ENCODE data around the gene MUL1.
A peak's percentile ranks its signal among the peaks of the same experiment; 100 is the strongest.

MUL1 gene

DNA sequence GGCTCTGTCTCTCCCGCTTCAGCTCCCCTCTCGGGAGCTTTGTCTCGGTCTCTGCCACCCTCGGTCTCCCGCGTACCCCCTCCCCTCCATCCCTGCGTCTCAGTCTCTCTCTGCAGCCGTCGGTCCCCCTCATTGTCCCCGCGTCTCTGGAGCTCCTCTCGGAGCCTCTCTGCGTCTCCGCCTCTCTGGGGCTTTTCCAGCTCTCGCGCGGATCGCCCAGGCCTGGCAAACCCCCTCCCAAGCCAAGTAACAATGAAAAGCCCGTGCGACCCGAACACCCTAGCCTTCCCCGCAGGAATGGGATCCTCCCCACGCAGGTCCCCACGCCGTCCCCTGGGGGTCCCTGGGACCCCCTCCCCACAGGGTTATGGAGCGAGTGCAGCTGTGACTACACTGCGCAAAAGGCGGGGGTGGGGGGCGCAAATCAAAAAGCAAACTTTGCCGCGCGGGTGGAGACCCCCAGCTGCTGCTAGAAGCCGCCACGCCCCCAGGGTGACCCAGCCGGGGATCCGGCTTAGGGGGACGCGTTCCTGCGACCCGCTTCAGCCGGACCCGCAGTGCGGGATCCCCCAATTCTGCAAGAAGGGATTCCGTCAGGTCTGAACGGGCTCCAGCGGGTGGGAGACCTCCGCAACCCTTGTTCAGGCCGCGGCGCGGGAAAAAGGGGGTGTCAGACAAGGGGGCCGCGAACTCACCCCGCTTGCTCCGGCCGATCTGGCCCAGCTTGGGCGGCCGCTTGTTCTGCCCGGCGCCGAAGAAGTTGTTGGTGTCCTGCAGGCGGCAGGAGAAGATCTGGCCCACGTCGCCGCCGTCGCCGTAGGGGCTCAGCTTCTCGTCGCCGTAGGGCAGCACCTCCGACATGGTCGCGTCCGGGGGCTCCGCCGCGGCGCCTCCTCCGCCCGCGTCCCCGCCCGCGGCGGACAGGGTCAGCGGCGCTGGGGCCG, 23.2 kb downstream of the MUL1 start:
- DNase-seq: no peak

DNA sequence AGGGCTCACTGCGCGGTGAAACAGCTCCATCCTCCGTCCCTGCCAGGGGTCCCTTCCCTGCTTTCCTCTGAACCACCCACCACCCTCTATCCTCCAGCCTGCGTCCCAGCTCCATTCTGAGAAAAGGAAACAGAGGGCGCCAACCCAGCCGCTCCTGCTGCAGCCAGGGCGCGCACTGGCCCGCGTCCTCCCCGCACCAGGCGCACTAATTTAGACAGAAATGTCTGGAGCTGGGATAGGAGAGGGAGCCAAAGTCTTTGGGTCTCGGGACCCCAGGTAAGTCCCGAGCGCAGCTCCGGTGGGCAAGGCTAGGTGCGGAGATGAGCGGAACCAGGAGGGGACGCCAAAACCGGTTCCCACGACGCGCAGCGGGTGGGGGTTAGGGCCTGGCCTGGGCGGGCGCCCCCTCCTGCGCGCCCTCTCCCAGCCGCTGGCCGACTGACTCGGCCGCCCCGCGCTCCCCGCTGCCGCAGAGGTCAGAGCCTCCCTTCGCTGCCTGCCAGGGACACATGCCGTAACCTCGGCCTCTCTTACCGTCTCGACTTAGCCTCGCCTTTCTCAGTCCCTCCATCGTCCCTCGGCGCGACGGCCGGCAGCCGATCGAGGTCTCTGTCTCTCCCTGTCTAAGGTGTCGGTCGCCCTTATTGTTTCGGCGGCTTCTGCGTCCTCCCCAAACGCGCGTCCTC, 24.0 kb downstream of the MUL1 start:
- peak; percentile 60 for DNase-seq

DNA sequence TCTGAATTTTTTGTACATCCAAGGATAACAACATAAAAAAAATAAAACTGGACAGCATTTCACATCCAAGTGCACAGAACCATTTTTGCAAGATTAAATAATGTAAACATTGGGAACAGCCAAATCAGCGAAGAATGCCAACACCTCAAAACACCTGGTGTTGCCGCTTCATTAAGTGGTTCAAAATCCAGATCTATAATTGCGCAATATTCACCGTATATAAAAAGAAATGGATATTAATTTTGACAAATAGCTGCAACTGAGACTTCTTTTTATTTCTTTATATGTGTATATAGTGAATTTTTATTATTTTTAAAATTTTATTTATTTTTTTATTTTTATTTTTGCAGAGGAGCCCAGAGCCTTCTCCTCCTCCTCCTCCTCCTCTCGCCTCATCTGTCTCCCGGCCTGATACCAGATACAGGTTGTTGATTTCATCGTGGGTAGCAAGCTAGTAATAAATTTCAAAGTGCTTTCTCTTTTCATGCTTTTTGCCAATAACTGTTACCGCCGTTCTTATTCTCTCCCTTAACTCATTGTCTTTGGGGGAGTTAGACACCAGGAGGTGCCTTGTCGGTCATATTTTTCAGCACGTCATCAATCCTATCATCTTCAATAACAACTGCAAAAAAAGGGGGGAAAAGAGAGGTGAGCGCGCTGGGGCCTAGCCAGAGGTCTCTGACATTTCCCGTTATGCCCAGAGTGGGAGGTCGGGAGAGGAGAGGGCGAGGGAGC, 24.7 kb downstream of the MUL1 start:
- no peak for DNase-seq

DNA sequence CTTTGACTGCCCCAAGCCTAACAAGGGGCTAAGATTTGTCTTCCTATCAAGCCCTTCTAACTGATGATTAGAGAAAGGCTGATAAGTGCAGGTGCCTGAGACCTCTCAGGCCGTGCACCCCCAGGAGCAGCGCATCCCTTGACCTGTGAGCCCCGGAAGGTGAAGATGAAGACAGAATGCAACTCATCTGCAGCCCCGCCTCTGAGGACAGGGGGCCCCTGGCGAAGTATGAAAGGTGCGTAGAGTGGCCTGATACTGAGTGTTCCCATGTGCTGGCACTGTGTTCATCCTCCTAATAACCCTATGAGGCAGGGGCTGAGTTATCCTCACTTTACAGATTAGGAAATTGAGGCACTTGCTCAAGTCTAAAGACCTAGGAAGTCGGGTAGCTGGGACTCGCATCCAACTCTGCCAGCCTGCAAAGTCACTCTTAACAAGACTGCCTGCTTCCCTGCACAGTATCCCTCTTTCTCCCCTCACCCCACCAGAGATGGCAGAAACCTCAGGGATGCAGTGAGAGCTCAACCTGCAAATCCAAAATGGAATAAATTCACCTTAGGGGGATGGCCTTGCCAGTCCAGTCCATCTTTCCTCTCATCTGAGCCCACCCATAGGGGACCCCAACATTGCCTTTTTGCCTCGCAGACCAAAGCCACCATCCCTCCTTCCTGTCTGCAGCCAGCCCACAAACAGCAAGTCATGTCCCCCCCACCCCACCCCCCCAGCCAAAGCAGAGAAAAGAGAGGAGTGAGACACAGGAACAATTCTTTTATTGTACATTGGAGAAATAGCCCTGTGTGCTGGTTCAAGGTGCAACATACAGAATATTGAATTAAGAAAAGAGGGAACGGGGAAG, 26.1 kb downstream of the MUL1 start:
- DNase-seq: no peak

DNA sequence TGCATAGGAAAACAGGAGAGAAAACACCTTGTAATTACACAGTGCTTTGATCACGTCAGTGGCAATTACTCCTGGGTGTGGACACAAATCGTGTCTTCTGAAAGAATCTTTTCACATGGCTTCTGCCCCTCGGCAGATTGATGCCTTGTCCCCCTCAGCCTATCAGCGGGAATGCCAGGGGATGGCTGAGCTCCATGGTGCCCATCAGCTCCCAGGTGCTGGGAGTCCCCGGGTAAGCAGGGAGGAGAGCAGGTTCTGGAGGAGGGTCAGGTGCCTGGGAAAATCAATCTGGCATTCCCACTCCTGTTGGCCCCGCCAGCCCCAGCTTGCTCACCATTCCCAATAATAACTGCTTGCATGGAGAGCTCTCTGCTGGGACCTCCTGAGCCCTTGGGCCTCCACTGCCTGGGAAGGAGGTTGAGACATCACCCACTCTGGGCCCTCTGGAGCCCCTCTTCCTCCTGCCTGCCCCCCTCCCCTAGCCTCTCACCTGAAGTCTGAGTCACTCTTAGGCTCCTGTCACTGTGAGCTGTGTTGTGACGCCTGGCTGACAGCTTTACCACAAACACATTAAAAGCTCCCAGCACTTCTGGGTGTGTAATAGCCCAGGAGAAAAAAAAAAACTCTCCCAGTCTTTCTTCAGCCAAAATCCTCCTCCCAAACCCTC, 26.9 kb downstream of the MUL1 start:
- DNase-seq: no peak

DNA sequence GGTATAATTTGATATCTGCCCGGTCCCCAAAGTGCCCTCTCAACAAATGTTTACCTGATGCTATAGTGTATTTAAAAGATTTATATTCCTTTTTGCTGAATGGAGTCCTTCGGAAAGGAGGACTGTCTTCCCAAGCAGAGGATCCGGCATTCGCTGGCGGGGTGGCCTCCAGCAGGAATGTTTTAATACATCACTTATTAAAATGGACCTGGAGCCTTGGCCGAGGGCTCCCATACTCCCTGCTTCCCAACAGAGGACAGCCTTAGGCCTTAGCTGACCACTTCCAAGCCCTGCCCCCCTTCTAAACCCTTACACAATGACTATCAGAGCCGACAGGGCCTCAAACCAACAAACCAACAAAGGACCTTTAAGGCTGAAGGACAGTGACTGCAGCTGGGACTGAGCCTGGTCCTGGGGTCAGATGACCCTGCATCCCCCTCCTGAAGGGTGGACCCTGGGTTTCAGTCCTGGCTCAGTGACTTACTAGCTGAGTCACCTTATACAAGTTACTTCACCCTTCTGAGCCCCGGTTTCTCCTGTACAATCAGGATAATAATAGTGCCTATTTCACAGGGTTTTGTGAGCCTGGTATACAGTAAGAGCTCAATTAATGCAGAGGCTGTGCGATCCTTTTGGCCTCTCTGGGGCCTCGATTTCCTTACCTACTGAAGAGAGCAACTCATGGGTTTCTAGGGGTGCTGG, 27.6 kb downstream of the MUL1 start:
- DNase-seq: no peak

DNA sequence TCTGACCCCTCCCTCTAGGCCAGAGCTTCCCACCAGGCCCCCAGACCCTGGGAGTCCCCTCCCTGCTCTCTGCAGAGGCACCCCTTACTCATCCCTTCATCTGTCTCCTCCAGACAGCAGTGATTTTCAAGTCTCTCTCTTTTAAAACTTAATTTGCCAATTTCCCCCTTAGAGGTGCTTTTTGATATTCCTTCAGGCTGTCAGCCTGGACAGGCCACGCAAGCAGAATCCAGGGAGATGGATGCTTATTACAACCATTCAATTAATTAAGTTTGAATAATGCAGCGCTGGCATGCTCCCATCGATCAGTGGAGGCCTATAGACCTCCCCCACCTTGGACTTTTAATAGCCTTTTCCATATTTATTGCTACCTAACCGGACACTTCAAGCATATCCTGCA, 28.1 kb downstream of the MUL1 start:
- DNase-seq: no peak

DNA sequence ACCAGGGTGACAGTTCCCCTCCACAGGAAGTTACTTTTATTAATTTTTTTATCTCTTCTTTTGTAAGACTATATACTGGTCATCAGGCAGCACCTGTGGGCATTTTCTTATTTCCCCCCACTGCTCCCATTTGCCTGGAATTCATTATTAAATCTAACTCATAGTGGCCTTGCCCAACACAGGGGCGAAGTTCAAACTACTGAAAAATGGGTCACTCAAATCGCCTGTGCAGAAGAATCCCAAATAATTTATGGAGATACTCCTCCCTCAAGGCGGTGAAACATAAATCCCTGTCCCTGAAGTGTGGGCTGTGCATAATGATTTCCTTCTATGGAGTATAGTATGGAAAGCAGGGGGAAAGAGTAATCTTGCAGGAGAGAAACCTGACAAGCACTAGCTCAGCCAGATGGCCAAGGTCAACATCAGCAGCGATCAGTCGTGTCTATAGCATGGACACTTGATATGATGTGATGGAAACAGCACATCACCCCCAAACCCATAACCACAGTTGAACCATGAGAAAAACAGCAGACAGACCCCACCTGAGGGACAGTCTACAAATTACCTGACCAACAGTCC, 29.8 kb downstream of the MUL1 start:
- no peak for DNase-seq

DNA sequence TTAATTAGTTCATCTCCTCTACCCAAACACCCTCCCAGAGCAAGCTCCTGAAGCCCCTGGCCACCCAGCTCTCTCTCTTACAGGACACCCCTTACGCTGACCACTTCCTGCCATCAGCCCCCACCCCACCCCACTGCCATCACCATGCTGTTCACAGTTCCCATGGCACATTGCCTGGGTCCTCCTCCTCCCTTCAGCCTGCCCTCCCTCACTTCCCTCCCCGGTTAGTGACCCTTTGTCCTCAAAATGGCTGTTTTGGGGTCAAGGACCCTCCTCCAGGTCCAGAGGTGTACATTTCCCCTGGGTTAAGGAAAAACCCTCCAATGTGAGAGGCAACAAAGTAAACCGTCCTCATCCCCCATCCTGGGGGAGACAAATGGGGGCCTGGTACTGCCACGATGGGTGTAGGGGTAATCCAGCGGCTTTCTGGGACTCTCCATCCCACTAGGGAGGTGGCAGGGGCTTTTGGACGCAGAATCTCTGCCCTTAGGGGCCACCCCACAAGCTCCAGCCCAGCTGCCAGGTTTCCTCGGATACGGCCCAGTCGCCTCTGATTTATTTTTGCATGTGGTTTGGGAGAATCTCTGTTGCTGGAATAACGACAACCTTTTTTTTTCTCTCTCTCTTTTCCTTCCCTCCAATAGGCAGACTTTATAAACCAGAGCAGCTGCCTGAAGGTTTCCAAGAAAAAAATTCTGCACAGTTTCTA, 30.4 kb downstream of the MUL1 start:
- DNase-seq: no peak

DNA sequence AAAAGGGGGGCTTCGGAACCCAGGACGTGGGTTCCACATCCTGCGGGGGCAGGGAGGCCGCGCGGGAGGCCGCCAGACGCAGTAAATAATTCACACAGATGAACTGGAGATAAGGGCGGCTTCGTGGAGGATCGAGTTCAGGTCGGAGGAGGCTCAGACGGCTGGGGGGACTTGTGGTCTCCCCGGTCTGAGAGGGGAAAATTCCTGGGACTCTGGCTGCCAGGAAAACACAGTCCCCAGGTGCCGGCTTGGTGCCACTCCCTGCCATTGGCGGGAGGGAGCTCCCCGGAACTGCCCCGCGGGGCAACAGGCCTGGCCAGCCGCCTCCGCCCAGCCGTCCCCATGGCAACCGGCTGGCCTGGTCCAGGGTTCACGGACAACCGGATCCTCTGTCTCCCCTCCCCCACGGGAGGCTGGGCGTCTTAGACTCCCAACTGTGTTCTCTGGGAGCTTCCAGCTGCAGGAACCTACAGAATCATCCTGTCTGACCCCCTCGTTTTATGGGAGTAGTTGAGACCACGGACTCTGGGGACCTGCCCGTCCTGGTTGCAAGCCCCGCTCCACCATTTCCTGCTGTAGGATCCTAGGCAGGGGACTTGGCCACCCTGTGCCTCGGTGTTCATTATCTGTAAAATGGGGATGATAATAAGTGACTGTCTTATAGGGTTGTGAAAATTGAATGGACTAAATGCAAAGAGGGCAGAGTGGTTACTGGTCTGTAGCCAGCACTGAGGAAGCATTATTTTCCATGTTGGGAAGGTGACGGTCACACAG, 31.5 kb downstream of the MUL1 start:
- no peak for DNase-seq

DNA sequence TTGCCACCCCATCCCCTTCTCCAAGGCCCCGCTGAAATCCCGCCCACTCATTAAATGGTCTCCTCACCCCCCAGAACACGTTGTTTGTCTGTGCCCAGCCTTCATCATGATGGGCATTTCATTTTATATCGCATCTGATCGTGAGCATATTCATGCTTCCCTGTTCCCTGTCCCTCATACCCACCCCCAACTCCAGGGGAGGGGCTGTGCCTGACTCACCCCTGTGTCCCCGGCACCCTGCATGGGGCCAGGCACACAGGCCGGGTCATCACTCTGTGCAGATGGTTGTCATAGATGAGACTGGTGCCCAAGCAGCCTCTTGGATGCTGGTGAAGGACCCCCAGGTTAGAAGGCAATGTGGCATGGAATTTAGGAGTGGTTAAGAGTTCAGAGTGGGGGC, 33.0 kb downstream of the MUL1 start:
- no peak for DNase-seq

DNA sequence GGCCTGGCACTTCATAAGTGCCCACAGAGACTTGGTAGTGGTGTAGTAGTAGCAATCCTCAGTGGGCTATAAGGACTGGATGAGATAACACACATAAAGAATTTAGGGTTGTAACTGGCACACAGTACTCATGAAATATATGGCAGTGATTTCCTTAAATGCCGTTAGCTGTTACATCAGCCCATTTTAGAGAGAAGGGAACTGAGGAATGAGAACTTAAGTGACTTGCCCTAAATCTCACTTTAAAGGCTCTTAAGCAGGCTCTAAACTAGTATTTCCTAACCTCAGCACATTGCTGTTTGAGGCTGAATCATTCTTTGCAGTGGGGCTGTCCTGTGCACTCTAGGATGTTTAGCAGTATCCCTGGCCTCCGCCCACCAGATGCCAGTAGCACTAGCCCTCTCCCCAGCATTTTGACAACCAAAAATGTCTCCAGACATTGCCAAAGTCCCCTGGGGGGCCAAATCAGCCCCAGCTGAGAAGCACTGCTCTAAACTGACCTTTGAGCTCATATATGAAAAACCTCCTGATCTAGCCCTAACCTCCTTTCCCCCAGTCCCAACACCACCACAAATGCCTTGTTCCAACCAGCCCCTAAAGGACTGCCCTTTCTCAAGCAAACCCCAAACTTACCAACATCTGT, 33.5 kb downstream of the MUL1 start:
- no peak for DNase-seq

DNA sequence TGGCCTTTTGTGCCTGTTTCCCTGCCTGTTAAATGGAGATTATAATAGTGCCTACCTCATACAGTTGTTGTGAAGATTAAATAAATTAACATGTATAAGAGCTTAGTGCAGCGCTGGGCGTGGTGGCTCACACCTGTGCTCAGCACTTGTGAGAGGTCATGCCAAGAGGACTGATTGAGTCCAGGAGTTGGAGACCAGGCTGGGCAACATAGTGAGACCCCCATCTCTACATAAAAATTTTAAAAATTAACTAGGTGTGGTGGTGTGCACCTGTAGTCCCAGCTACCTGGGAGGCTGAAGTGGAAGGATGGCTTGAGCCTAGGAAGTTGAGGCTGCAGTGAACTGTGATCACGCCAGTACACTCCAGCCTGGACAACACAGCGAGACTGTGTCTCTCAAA, 34.1 kb downstream of the MUL1 start:
- no peak for DNase-seq

DNA sequence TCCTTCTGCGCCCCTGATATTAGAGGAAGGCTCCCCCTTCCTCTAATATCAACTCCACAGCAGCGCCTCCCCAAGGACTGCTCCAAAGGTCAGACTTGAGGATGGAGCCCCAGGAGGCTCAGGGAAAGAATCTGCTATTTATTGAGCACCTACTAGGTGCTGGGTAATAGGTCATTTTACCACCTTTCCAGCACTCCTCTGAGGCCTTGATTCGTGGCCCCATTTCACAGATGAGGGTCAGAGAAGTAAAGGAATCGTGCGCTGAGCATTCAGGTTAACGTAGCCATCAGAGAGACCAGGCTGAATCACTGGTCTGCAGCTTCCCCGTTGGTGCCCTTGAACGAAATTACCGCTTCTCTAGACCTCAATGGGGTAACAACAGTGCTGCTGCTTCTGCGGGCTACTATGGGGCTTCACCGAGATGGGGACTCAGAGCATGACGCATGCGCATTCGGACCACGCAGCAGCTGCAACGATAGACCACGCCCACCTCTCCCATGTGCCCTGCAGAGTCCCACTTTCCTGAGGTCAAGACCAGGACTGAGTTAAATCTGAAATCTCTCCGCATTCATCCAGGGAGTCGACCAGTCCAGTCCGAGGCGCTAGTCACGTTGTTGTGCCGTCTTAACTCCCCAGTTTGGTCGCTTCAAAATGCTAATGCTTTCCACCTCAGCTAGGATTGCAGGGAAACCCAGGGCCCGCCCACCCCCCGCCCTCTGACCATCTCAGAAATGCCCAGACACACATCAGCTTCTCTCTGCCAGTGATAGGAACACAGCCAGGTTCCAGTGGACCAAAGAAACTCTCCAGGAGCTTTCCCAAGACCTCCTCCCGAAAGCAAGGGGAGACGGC, 34.9 kb downstream of the MUL1 start:
- DNase-seq: peak; percentile 64

DNA sequence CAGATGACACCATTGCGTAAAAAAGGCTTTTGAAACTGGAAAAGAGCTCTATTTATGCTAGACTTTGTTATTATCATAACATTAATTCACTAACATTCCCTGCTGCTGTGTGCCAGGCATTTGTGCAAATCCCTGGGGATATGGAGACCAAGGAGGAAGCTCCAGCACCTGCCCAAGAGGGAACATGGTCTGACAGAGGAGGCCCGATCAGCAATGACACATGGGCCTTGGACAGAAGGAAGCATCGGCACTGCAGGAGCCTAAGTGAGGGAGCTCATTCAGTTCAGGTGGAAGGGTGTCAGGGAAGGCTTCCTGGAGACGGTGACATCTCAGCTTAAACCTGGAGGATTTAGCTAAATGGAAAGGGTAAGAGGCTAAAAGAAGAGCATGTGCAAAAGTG, 35.8 kb downstream of the MUL1 start:
- DNase-seq: no peak

DNA sequence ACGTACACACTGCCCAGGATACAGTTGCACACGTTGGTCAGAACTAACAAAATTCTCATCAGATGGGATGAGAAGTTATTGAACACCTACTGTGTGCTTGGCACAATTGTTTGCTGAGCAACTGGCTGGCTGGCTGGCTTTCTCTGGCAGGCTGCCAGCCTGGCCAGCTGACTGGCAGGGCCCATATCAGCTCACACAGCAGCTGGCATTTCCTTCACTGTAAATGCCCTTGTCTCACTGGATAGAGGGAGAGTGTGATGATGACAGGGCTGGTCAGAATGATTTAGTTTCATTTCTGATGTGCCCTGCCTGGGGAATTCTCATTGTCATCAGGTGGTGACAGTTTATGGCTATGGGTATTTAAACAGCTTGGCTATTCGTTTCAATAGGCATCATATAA, 37.8 kb downstream of the MUL1 start:
- DNase-seq: no peak

DNA sequence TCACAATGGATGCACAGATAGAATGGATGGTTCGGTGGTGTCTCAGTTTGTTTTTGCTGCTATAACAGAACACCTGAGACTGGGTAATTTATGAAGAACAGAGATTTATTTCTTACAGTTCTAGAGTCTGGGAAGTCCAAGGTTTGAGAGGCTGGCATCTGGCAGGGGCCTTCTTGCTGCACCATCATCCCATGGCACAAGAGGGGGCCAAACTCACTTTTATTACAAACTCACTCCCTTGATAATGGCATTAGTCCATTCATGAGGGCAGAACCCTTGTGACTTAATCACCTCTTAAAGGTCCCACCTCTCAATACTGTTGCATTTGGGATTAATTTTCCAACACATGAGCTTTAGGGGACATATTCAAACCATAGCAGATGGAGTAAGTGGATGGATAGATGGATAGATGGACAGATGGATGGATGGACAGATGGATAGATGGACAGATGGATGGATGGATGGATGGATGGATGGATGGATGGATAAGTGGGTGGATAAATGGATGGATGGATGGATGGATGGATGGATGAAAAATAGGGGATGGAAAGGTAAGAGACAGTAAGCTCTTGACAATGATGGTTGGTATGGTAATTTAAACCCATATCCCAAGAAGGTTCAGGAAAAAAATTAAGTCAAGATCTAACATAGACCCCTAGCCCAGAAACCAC, 38.4 kb downstream of the MUL1 start:
- DNase-seq: no peak
